ENCODE measurements around the gene VAV2. TPM values are rescaled to one million over a fixed set of nuclear protein-coding genes. Genes with fewer than 3 reads are reported as not detected.

Gene VAV2
- total RNA-seq, 2 experiments from 2014 or later: 11.0 to 27.8 TPM

- Histone ChIP-seq H3K4me2 (ENCODE audit: low read length) (no peak overlapping the region), H3K9me2 (ENCODE audit: insufficient read depth, low read length) (no peaks in the 10 kb centered on the region), H3K4me1 (ENCODE audit: insufficient read depth, low read length, poor library complexity, severe bottlenecking) (no peaks in the 10 kb centered on the region), H3K79me2 (ENCODE audit: insufficient read depth, low read depth, low read length) (no peaks in the 10 kb centered on the region), H2AFZ (ENCODE audit: low read length) (no peak overlapping the region), H3K36me3 (ENCODE audit: insufficient read depth, low read length) (no peaks in the 10 kb centered on the region), H3K27ac (ENCODE audit: low read depth, low read length, poor library complexity, severe bottlenecking) (no peak overlapping the region), H4K20me1 (ENCODE audit: insufficient read depth, low read length) (no peaks in the 10 kb centered on the region), H3K9me3 (ENCODE audit: low read length) (peaks cover 10% of the 10 kb centered on the region; the same call in 1 of the 2 replicates), H3K4me3 (ENCODE audit: low read depth, low read length, poor library complexity, severe bottlenecking) (no peak overlapping the region)
- no TSS peak for BruUV-seq (replicated peaks)
- ChIA-PET POLR2A (no interaction called here), CTCF (ENCODE audit: unreplicated experiment) (no interaction called here)
- DNase-seq (ENCODE audit: low spot score): no peak
- TF ChIP-seq CTCF (conservative IDR thresholded peaks at IDR 0.05; ENCODE audit: low read length) (no peak), EZH2phosphoT487 (IDR thresholded peaks at IDR 0.05; ENCODE audit: borderline replicate concordance, low read depth, low read length) (no peak)
- intact Hi-C loops (cut with micrococcal nuclease; ENCODE audit: unreplicated experiment): no loop called here
Measured at GRCh38 chr9:133864011-133864410, 128.1 kb downstream of the VAV2 start.

- Histone ChIP-seq H3K4me1 (ENCODE audit: insufficient read depth, low read length, poor library complexity, severe bottlenecking) (no peaks in the 10 kb centered on the region), H3K9me2 (ENCODE audit: insufficient read depth, low read length) (no peaks in the 10 kb centered on the region), H3K4me2 (ENCODE audit: low read length) (no peak overlapping the region), H3K36me3 (ENCODE audit: insufficient read depth, low read length) (no peaks in the 10 kb centered on the region), H3K9me3 (ENCODE audit: low read length) (peaks cover 10% of the 10 kb centered on the region; the same call in 1 of the 2 replicates), H3K27ac (ENCODE audit: low read depth, low read length, poor library complexity, severe bottlenecking) (no peak overlapping the region), H2AFZ (ENCODE audit: low read length) (no peak overlapping the region), H4K20me1 (ENCODE audit: insufficient read depth, low read length) (no peaks in the 10 kb centered on the region), H3K79me2 (ENCODE audit: insufficient read depth, low read depth, low read length) (no peaks in the 10 kb centered on the region), H3K4me3 (ENCODE audit: low read depth, low read length, poor library complexity, severe bottlenecking) (no peak overlapping the region)
- no peak for TF ChIP-seq CTCF (conservative IDR thresholded peaks at IDR 0.05; ENCODE audit: low read length)
- no peak for TF ChIP-seq EZH2phosphoT487 (IDR thresholded peaks at IDR 0.05; ENCODE audit: borderline replicate concordance, low read depth, low read length)
- ChIA-PET CTCF (ENCODE audit: unreplicated experiment) (no interaction called here), POLR2A (no interaction called here)
- intact Hi-C loops (cut with micrococcal nuclease; ENCODE audit: unreplicated experiment): no loop called here
- no peak for DNase-seq (ENCODE audit: low spot score)
- BruUV-seq (replicated peaks): no TSS peak
Measured at GRCh38 chr9:133863257-133863592, 128.9 kb downstream of the VAV2 start.

GRCh38 chr9:133862585-133863256 lies 129.4 kb downstream of the VAV2 start:
- Histone ChIP-seq H3K4me3 (ENCODE audit: low read depth, low read length, poor library complexity, severe bottlenecking) (no peak overlapping the region), H3K27ac (ENCODE audit: low read depth, low read length, poor library complexity, severe bottlenecking) (no peak overlapping the region), H3K9me3 (ENCODE audit: low read length) (peaks cover 10% of the 10 kb centered on the region; the same call in 1 of the 2 replicates), H2AFZ (ENCODE audit: low read length) (no peak overlapping the region), H3K4me1 (ENCODE audit: insufficient read depth, low read length, poor library complexity, severe bottlenecking) (no peaks in the 10 kb centered on the region), H3K36me3 (ENCODE audit: insufficient read depth, low read length) (no peaks in the 10 kb centered on the region), H3K9me2 (ENCODE audit: insufficient read depth, low read length) (no peaks in the 10 kb centered on the region), H3K4me2 (ENCODE audit: low read length) (no peak overlapping the region), H3K79me2 (ENCODE audit: insufficient read depth, low read depth, low read length) (no peaks in the 10 kb centered on the region), H4K20me1 (ENCODE audit: insufficient read depth, low read length) (no peaks in the 10 kb centered on the region)
- no peak for DNase-seq (ENCODE audit: low spot score)
- POLR2A ChIA-PET: no interaction called here
- CTCF ChIA-PET (ENCODE audit: unreplicated experiment): no interaction called here
- no peak for TF ChIP-seq CTCF (conservative IDR thresholded peaks at IDR 0.05; ENCODE audit: low read length)
- TF ChIP-seq EZH2phosphoT487 (IDR thresholded peaks at IDR 0.05; ENCODE audit: borderline replicate concordance, low read depth, low read length): no peak
- intact Hi-C loops (cut with micrococcal nuclease; ENCODE audit: unreplicated experiment): no loop called here
- no TSS peak for BruUV-seq (replicated peaks)
